ENCODE data around the gene TLE3. TPM values are rescaled to one million over a fixed set of nuclear protein-coding genes. Genes with fewer than 3 reads are reported as not detected.

The TLE3 gene
- total RNA-seq, 2 experiments from 2014 or later: 159 to 167 TPM

GRCh38 chr15:70081612-70082011 is 16.1 kb downstream of the TLE3 start:
- ChIA-PET CTCF (interaction anchor here (0.6 kb wide), 1 partner anchor 604 kb away, joined by 3 read pairs; no protein-coding TSS in a partner anchor), POLR2A (interaction anchor here (1.9 kb wide), 1 partner anchor 14 kb away, joined by 4 read pairs; no protein-coding TSS in a partner anchor)
- TF ChIP-seq, protein P1, sequence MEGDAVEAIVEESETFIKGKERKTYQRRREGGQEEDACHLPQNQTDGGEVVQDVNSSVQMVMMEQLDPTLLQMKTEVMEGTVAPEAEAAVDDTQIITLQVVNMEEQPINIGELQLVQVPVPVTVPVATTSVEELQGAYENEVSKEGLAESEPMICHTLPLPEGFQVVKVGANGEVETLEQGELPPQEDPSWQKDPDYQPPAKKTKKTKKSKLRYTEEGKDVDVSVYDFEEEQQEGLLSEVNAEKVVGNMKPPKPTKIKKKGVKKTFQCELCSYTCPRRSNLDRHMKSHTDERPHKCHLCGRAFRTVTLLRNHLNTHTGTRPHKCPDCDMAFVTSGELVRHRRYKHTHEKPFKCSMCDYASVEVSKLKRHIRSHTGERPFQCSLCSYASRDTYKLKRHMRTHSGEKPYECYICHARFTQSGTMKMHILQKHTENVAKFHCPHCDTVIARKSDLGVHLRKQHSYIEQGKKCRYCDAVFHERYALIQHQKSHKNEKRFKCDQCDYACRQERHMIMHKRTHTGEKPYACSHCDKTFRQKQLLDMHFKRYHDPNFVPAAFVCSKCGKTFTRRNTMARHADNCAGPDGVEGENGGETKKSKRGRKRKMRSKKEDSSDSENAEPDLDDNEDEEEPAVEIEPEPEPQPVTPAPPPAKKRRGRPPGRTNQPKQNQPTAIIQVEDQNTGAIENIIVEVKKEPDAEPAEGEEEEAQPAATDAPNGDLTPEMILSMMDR (IDR thresholded peaks at IDR 0.05): no peak
- Histone ChIP-seq H3K27ac (ENCODE audit: low read depth in 1 of 2, low read length in 2 of 2) (no peak overlapping the region), H3K4me3 (ENCODE audit: low read length) (no peak overlapping the region), H3K36me3 (ENCODE audit: insufficient read depth, low read length) (peaks cover 83% of the 10 kb centered on the region), H3K27me3 (ENCODE audit: control insufficient read depth in 1 of 2, insufficient read depth in 2 of 2, low read length in 2 of 2) (no peaks in the 10 kb centered on the region), H3K9me3 (ENCODE audit: control insufficient read depth in 1 of 2, insufficient read depth in 1 of 2, low read length in 2 of 2) (no peaks in the 10 kb centered on the region), H3K4me1 (ENCODE audit: insufficient read depth, low read length) (peaks cover 44% of the 10 kb centered on the region)
- Mint-ChIP-seq H3K27ac (no peak overlapping the region), H3K9me3 (no peaks in the 10 kb centered on the region), H3K27me3 (no peaks in the 10 kb centered on the region), H3K36me3 (ENCODE audit: low read depth) (peaks cover 92% of the 10 kb centered on the region), H3K4me1 (ENCODE audit: low read depth) (peaks cover 66% of the 10 kb centered on the region), H3K4me3 (no peak overlapping the region)
- no peak for DNase-seq
- ATAC-seq (ENCODE audit: poor library complexity): no peak
- intact Hi-C loops (cut with DNase I, micrococcal nuclease): no loop called here

DNA sequence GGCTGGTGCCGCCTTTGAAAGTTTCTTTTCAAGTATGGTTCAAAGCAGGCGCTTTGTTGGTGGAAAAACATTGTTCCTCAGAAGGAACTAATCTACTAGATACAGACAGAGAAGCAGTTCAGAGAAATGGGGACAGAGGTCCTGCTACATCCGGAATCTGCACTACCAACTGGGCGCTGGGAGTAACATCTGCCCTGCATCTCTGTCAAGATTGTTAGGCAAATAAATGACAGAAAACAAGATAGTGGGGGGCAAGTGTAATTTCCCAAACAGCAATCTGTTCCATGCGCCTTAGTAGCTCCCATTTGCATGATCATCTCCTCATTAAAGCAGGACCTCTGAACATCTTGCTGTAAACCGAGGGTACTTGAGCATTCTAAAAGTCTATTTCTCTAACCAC is 17.4 kb downstream of the TLE3 start:
- Mint-ChIP-seq H3K4me1 (ENCODE audit: low read depth) (peaks cover 67% of the 10 kb centered on the region), H3K36me3 (ENCODE audit: low read depth) (peaks cover 92% of the 10 kb centered on the region), H3K9me3 (no peaks in the 10 kb centered on the region), H3K27ac (peak overlapping the region; percentile 14), H3K4me3 (no peak overlapping the region), H3K27me3 (no peaks in the 10 kb centered on the region)
- ChIA-PET CTCF (no interaction called here), POLR2A (interaction anchor here (0.9 kb wide), 1 partner anchor 18 kb away, joined by 3 read pairs; no protein-coding TSS in a partner anchor)
- Histone ChIP-seq H3K27me3 (ENCODE audit: control insufficient read depth in 1 of 2, insufficient read depth in 2 of 2, low read length in 2 of 2) (no peaks in the 10 kb centered on the region), H3K27ac (ENCODE audit: low read depth in 1 of 2, low read length in 2 of 2) (no peak overlapping the region), H3K36me3 (ENCODE audit: insufficient read depth, low read length) (peaks cover 82% of the 10 kb centered on the region), H3K4me3 (ENCODE audit: low read length) (no peak overlapping the region), H3K9me3 (ENCODE audit: control insufficient read depth in 1 of 2, insufficient read depth in 1 of 2, low read length in 2 of 2) (no peaks in the 10 kb centered on the region), H3K4me1 (ENCODE audit: insufficient read depth, low read length) (peaks cover 31% of the 10 kb centered on the region)
- ATAC-seq (ENCODE audit: poor library complexity) (no peak), DNase-seq (no peak)
- intact Hi-C loops (cut with DNase I, micrococcal nuclease): no loop called here
- TF ChIP-seq, protein P1 (IDR thresholded peaks at IDR 0.05): no peak

- Mint-ChIP-seq H3K9me3 (no peaks in the 10 kb centered on the region), H3K27ac (peak overlapping the region; percentile 14), H3K4me3 (no peak overlapping the region), H3K4me1 (ENCODE audit: low read depth) (peaks cover 63% of the 10 kb centered on the region), H3K27me3 (no peaks in the 10 kb centered on the region), H3K36me3 (ENCODE audit: low read depth) (peaks cover 92% of the 10 kb centered on the region)
- peaks cover 27% of the 10 kb centered on the region for H3K4me1 ChIP-seq (ENCODE audit: insufficient read depth, low read length)
- H3K9me3 ChIP-seq (ENCODE audit: control insufficient read depth in 1 of 2, insufficient read depth in 1 of 2, low read length in 2 of 2): no peaks in the 10 kb centered on the region
- H3K27ac ChIP-seq (ENCODE audit: low read depth in 1 of 2, low read length in 2 of 2): no peak overlapping the region
- POLR2A ChIA-PET: no interaction called here
- intact Hi-C loops (cut with DNase I, micrococcal nuclease): loop anchor here in 1 of 2 experiments (10.0 kb wide), 1 partner anchor 55 kb away; no protein-coding TSS in a partner anchor
- CTCF ChIA-PET: no interaction called here
- H3K4me3 ChIP-seq (ENCODE audit: low read length): no peak overlapping the region
- TF ChIP-seq, protein P1 (IDR thresholded peaks at IDR 0.05): no peak
- DNase-seq: no peak
- H3K27me3 ChIP-seq (ENCODE audit: control insufficient read depth in 1 of 2, insufficient read depth in 2 of 2, low read length in 2 of 2): no peaks in the 10 kb centered on the region
- ATAC-seq (ENCODE audit: poor library complexity): no peak
- H3K36me3 ChIP-seq (ENCODE audit: insufficient read depth, low read length): peaks cover 83% of the 10 kb centered on the region
These were observed 17.8 kb downstream of the TLE3 start for GRCh38 chr15:70079888-70080287.
